ENCODE measurements around the gene POLN. TPM values are rescaled to one million over a fixed set of nuclear protein-coding genes. Genes with fewer than 3 reads are reported as not detected.

Gene POLN
- polyA plus RNA-seq, 2 of the 4 experiments (the other 2 are of a cell fraction) = 2.4 to 2.9 TPM

- no peak overlapping the region for H3K4me2 ChIP-seq
- H3K4me1 ChIP-seq = no peaks in the 10 kb centered on the region
- H3K9me3 ChIP-seq = no peaks in the 10 kb centered on the region
- DNase-seq (ENCODE audit: low read depth in 1 of 2, low spot score in 1 of 2) = no peak
- no peak for FAIRE-seq
- H3K4me3 ChIP-seq = no peak overlapping the region
- CTCF ChIA-PET = no interaction called here
- TF ChIP-seq ZFP36 (IDR thresholded peaks at IDR 0.05; ENCODE audit: borderline replicate concordance, partially characterized antibody) (no peak), E2F6 (IDR thresholded peaks at IDR 0.05; ENCODE audit: borderline replicate concordance, low read depth) (no peak), GATA3 (IDR thresholded peaks at IDR 0.05; ENCODE audit: borderline replicate concordance) (no peak)
- POLR2A ChIA-PET = no interaction called here
- 78% methylated on average over 6 of the region's 12 CpGs for WGBS (ENCODE audit: missing lambda C conversion rate)
- ATAC-seq = no peak
- H3K27ac ChIP-seq = no peak overlapping the region
Observed at GRCh38 chr4:2267841-2268240, 25.9 kb upstream of the POLN start.

- H3K4me3 ChIP-seq = no peak overlapping the region
- FAIRE-seq (no peak), DNase-seq (ENCODE audit: low read depth in 1 of 2, low spot score in 1 of 2) (no peak), ATAC-seq (no peak)
- H3K4me1 ChIP-seq = no peaks in the 10 kb centered on the region
- TF ChIP-seq ZSCAN20 (CRISPR knock-in tag; IDR thresholded peaks at IDR 0.05) (no peak), E2F6 (IDR thresholded peaks at IDR 0.05; ENCODE audit: borderline replicate concordance, low read depth) (no peak), HOXB13 (CRISPR knock-in tag; IDR thresholded peaks at IDR 0.05; ENCODE audit: low read depth) (no peak), SREBF2 (IDR thresholded peaks at IDR 0.05) (no peak), TP53 (CRISPR knock-in tag; IDR thresholded peaks at IDR 0.05) (no peak), MYC (IDR thresholded peaks at IDR 0.05; ENCODE audit: borderline replicate concordance, low read length) (no peak), SMC3 (IDR thresholded peaks at IDR 0.05) (no peak), NPAS2 (CRISPR knock-in tag; IDR thresholded peaks at IDR 0.05; ENCODE audit: borderline replicate concordance) (no peak), HOXA7 (CRISPR knock-in tag; IDR thresholded peaks at IDR 0.05) (no peak), ZC3H11A (IDR thresholded peaks at IDR 0.05) (no peak), KDM5A (IDR thresholded peaks at IDR 0.05) (no peak), REST (IDR thresholded peaks at IDR 0.05) (no peak), EHMT2 (IDR thresholded peaks at IDR 0.05; ENCODE audit: low read depth) (no peak), CTCF (IDR thresholded peaks at IDR 0.05) (no peak)
- H3K27ac ChIP-seq = no peak overlapping the region
- no peaks in the 10 kb centered on the region for H3K9me3 ChIP-seq
- ChIA-PET POLR2A (no interaction called here), CTCF (no interaction called here)
- WGBS (ENCODE audit: missing lambda C conversion rate) = 0% methylated on average over 1 of the region's 18 CpGs
- no peak overlapping the region for H3K4me2 ChIP-seq
Observed at GRCh38 chr4:2267320-2267811, 25.4 kb upstream of the POLN start.

- ChIA-PET POLR2A (no interaction called here), CTCF (no interaction called here)
- H3K9me3 ChIP-seq = no peaks in the 10 kb centered on the region
- FAIRE-seq (no peak), ATAC-seq (no peak), DNase-seq (ENCODE audit: low read depth in 1 of 2, low spot score in 1 of 2) (no peak)
- H3K4me2 ChIP-seq = no peak overlapping the region
- no peak overlapping the region for H3K4me3 ChIP-seq
- no peak overlapping the region for H3K27ac ChIP-seq
- TF ChIP-seq MYC (IDR thresholded peaks at IDR 0.05; ENCODE audit: borderline replicate concordance, low read length) (no peak), ZFP36 (IDR thresholded peaks at IDR 0.05; ENCODE audit: borderline replicate concordance, partially characterized antibody) (peak; percentile 82), CHD4 (IDR thresholded peaks at IDR 0.05; ENCODE audit: borderline replicate concordance) (no peak)
- WGBS (ENCODE audit: missing lambda C conversion rate) = 70% methylated on average over 3 of the region's 5 CpGs
- no peaks in the 10 kb centered on the region for H3K4me1 ChIP-seq
Observed at GRCh38 chr4:2266821-2267220, 24.9 kb upstream of the POLN start.
